ENCODE results near the gene PNMA6E. TPM values are rescaled to one million over a fixed set of nuclear protein-coding genes. Genes with fewer than 3 reads are reported as not detected.

Gene PNMA6E
- total RNA-seq, 4 donors from 2014 or later: not detected

DNA sequence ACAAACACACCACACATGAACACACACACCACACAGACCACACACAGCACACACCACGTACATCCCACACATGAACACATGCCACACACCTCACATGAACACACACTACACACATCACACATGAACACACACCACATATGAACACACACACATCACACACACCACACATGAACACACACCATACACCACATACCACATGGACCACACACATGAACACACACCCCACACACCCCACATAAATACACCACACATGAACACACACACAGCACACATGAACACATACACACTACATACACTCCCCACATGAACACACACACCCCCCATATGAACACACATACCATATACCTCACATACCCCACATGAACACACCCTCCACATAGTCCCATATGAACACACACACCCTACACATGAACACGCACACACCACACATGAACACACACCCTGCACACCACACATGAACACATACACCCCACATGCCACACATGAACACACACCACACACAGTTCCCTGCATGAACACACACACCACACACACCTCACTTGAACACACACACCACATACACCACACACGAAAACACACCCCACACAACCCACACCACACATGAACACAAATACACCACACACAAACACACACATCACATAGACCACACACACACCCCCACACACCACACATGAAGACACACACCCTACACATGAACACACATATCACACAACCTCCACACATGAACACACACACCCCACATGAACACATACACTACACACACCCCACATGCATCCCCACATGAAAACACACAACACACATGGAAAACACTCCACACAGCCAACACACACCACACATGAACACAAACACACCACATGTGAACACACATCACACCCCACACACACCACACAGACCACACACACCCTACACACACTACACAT lies 18.3 kb downstream of the PNMA6E start:
- in situ Hi-C loops (cut with MboI; ENCODE audit: low sequenced_read_pairs in 4 of 4): no loop called here
- TF ChIP-seq POLR2A (IDR thresholded peaks at IDR 0.05): no peak
- TF ChIP-seq, protein P1, sequence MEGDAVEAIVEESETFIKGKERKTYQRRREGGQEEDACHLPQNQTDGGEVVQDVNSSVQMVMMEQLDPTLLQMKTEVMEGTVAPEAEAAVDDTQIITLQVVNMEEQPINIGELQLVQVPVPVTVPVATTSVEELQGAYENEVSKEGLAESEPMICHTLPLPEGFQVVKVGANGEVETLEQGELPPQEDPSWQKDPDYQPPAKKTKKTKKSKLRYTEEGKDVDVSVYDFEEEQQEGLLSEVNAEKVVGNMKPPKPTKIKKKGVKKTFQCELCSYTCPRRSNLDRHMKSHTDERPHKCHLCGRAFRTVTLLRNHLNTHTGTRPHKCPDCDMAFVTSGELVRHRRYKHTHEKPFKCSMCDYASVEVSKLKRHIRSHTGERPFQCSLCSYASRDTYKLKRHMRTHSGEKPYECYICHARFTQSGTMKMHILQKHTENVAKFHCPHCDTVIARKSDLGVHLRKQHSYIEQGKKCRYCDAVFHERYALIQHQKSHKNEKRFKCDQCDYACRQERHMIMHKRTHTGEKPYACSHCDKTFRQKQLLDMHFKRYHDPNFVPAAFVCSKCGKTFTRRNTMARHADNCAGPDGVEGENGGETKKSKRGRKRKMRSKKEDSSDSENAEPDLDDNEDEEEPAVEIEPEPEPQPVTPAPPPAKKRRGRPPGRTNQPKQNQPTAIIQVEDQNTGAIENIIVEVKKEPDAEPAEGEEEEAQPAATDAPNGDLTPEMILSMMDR (IDR thresholded peaks at IDR 0.05 in 4 of 5, conservative IDR thresholded peaks at IDR 0.05 in 1 of 5): no peak
- no peak for ATAC-seq
- Histone ChIP-seq H3K4me3 (no peak overlapping the region), H3K27me3 (no peaks in the 10 kb centered on the region), H3K4me1 (no peaks in the 10 kb centered on the region), H3K9me3 (no peaks in the 10 kb centered on the region), H3K27ac (no peak overlapping the region), H3K36me3 (no peaks in the 10 kb centered on the region)
- intact Hi-C loops (cut with DNase I; ENCODE audit: low total_unique reads): no loop called here
- DNase-seq: no peak

GRCh38 chrX:153381684-153382532 lies 19.2 kb downstream of the PNMA6E start:
- intact Hi-C loops (cut with DNase I; ENCODE audit: low total_unique reads) (no loop called here), in situ Hi-C loops (cut with MboI; ENCODE audit: low sequenced_read_pairs in 4 of 4) (no loop called here)
- TF ChIP-seq, protein P1 (IDR thresholded peaks at IDR 0.05 in 4 of 5, conservative IDR thresholded peaks at IDR 0.05 in 1 of 5): no peak
- TF ChIP-seq POLR2A (IDR thresholded peaks at IDR 0.05): no peak
- Histone ChIP-seq H3K27me3 (no peaks in the 10 kb centered on the region), H3K9me3 (no peaks in the 10 kb centered on the region), H3K4me3 (no peak overlapping the region), H3K27ac (no peak overlapping the region), H3K36me3 (no peaks in the 10 kb centered on the region), H3K4me1 (no peaks in the 10 kb centered on the region)
- DNase-seq (no peak), ATAC-seq (no peak)

DNA sequence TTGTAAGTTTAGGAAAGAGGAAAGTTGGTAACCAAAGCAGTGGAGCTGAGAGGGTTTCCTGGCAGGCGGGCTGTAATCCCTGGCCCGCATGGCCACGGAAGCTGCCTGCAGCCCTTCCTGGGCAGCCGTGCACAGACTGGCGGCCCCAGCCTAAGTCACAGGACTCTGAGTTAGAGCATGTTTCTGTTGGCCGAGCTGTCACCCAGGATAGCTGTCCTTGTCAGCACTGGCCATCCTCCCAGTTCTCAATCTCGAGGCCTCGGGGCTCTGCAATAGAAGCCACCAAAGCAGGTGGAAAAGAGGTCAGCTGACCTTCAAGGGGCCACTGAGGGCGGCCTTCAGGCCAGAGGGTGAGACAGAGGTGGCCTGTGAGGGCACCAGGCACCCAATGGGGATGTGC lies 20.5 kb downstream of the PNMA6E start:
- H3K27me3 ChIP-seq: no peaks in the 10 kb centered on the region
- no peak for DNase-seq
- no peaks in the 10 kb centered on the region for H3K36me3 ChIP-seq
- no peak overlapping the region for H3K4me3 ChIP-seq
- no peak for TF ChIP-seq POLR2A (IDR thresholded peaks at IDR 0.05)
- TF ChIP-seq, protein P1 (IDR thresholded peaks at IDR 0.05 in 4 of 5, conservative IDR thresholded peaks at IDR 0.05 in 1 of 5): no peak
- intact Hi-C loops (cut with DNase I; ENCODE audit: low total_unique reads): no loop called here
- in situ Hi-C loops (cut with MboI; ENCODE audit: low sequenced_read_pairs in 4 of 4): no loop called here
- no peaks in the 10 kb centered on the region for H3K4me1 ChIP-seq
- no peaks in the 10 kb centered on the region for H3K9me3 ChIP-seq
- no peak overlapping the region for H3K27ac ChIP-seq
- no peak for ATAC-seq

DNA sequence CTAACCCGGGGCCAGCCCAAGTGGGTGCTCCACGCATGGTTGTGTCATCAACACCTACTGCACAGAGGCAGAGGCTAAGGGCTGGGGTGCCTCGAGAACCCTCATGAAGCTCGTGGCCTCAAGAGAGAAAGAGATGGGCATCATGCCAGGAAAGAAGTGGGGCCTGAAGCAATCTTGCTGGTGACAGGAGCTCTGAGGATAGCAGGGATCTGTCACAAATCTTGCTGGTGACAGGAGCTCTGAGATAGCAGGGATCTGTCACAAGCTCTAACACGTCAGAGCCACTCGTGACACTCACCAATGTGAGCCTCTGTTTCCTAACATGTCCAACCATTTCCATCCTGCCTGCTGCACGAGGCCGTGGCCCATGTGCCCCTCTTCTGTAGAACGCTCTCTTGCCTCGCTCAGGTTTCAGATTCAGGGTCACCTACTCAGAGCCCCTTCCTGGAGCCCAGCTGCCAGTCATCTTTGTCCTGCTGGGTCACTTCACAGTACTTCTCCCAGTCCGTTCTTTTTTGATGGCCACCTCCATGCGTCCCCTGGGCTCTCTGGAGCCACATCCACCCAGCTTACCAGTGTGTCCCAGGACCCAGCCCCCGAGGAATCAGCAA lies 21.1 kb downstream of the PNMA6E start:
- in situ Hi-C loops (cut with MboI; ENCODE audit: low sequenced_read_pairs in 4 of 4) (no loop called here), intact Hi-C loops (cut with DNase I; ENCODE audit: low total_unique reads) (no loop called here)
- no peaks in the 10 kb centered on the region for H3K27me3 ChIP-seq

More for the DNA sequence above, 21.1 kb downstream of the PNMA6E start:
- DNase-seq (no peak), ATAC-seq (no peak)
- Histone ChIP-seq H3K9me3 (no peaks in the 10 kb centered on the region), H3K36me3 (no peaks in the 10 kb centered on the region), H3K4me3 (no peak overlapping the region), H3K27ac (no peak overlapping the region), H3K4me1 (no peaks in the 10 kb centered on the region)
- no peak for TF ChIP-seq POLR2A (IDR thresholded peaks at IDR 0.05)
- TF ChIP-seq, protein P1 (IDR thresholded peaks at IDR 0.05 in 4 of 5, conservative IDR thresholded peaks at IDR 0.05 in 1 of 5): no peak
